HG03521 (cell line): ENCODE measurements around the gene ZP3.
"Not testable (repeated sequence)": the region's sequence is repeated elsewhere in the genome, so short reads cannot be mapped to it uniquely, and the experiment has no call there.

ENCODE experiments used
- ATAC-seq: cut with Tn5 transposase; IDR thresholded peaks from one replicate; pipeline ENCODE4 v1.9.1; 2021; ENCODE audit warnings: mild to moderate bottlenecking, moderate library complexity; ENCODE audit not compliant: unreplicated experiment

The ZP3 gene

GRCh38 chr7:76480403-76481253 is 55.9 kb downstream of the ZP3 start:
- ATAC-seq, result not testable (repeated sequence)

- ATAC-seq, result not testable (repeated sequence)
Measured at GRCh38 chr7:76482660-76483059, 57.9 kb downstream of the ZP3 start.

- ATAC-seq, result not testable (repeated sequence)
Measured at GRCh38 chr7:76483081-76483480, 58.3 kb downstream of the ZP3 start.

- not testable (repeated sequence) for ATAC-seq
Measured at GRCh38 chr7:76484456-76484855, 59.7 kb downstream of the ZP3 start.

GRCh38 chr7:76485822-76486610 is 61.3 kb downstream of the ZP3 start:
- ATAC-seq, result not testable (repeated sequence)

GRCh38 chr7:76486618-76487017 is 61.9 kb downstream of the ZP3 start:
- peak; percentile 99 for ATAC-seq

- not testable (repeated sequence) for ATAC-seq
Measured at GRCh38 chr7:76487969-76488368, 63.2 kb downstream of the ZP3 start.
